HepG2 (cell line): ENCODE data around the gene MYL6. TPM values are rescaled to one million over a fixed set of nuclear protein-coding genes. Genes with fewer than 3 reads are reported as not detected.

ENCODE experiments used
- CENPT ChIP-seq: sonication (generic); formaldehyde crosslinking; IDR thresholded peaks from 2 replicates; pipeline ENCODE4 v1.8.0; 2022; ENCODE audit warnings: low read depth, mild to moderate bottlenecking, moderate library complexity, missing genetic modification reagents
- GFI1 ChIP-seq: sonication (generic); formaldehyde crosslinking; IDR thresholded peaks from 2 replicates; pipeline ENCODE4 v1.5.0; 2020; ENCODE audit warnings: missing genetic modification reagents, mild to moderate bottlenecking, borderline replicate concordance
- KDM5B ChIP-seq: sonication (generic); formaldehyde crosslinking; IDR thresholded peaks from 2 replicates; pipeline ENCODE4 v1.4.0; 2020; ENCODE audit warnings: missing genetic modification reagents, mild to moderate bottlenecking, borderline replicate concordance
- SOX5 ChIP-seq: IDR thresholded peaks from 2 replicates; pipeline ENCODE4 v1.6.1; 2016; ENCODE audit warnings: borderline replicate concordance
- STAG1 ChIP-seq: sonication (generic); formaldehyde crosslinking; IDR thresholded peaks from 2 replicates; pipeline ENCODE4 v1.4.0; 2020; ENCODE audit warnings: missing genetic modification reagents
- ZKSCAN5 ChIP-seq: sonication (generic); formaldehyde crosslinking; IDR thresholded peaks from 2 replicates; pipeline ENCODE4 v1.5.1; 2020; ENCODE audit warnings: mild to moderate bottlenecking, missing genetic modification reagents
- ZNF407 ChIP-seq: sonication (generic); formaldehyde crosslinking; IDR thresholded peaks from one replicate; pipeline ENCODE4 v1.5.1; 2020; ENCODE audit warnings: mild to moderate bottlenecking, missing genetic modification reagents; ENCODE audit errors: not compliant biosample characterization
- ZNF609 ChIP-seq: sonication (generic); formaldehyde crosslinking; IDR thresholded peaks from 2 replicates; pipeline ENCODE4 v1.4.0; 2020; ENCODE audit warnings: mild to moderate bottlenecking, missing genetic modification reagents, borderline replicate concordance
- ZUFSP ChIP-seq: sonication (generic); formaldehyde crosslinking; IDR thresholded peaks from 2 replicates; pipeline ENCODE4 v1.9.0; 2021; ENCODE audit warnings: missing genetic modification reagents, mild to moderate bottlenecking, borderline replicate concordance
- polyA plus RNA-seq, 8 experiments: library from polyadenylated mRNA; depleted of rRNA in 3 of 8; stranded (reverse) in 7 of 8; unstranded in 1 of 8; fragments of >200 nt; fragmentation: Illumina TruSeq in 4 of 8; extraction: Trizol in 4 of 8; gene quantifications; 2 replicates each; pipeline versions ENCODE4 v1.2.1 to v1.2.3, GENCODE V29; 2011 to 2016; ENCODE audit warnings: low read depth in 4 of 8, missing spikeins in 1 of 8, mixed read lengths in 1 of 8; ENCODE audit not compliant: insufficient read depth in 1 of 8
- total RNA-seq, 5 experiments: library from RNA; depleted of rRNA; stranded (reverse); fragments of >200 nt; fragmentation: Illumina TruSeq; extraction: Trizol; gene quantifications; 2 replicates each; pipeline ENCODE4 v1.2.3, GENCODE V29; 2016; ENCODE audit warnings: low read depth in 1 of 5

MYL6 gene
- total and polyA plus RNA-seq, 2 of the 13 experiments (the other 11 are each of a cell fraction or from before 2014, with no cell fraction given): 1,127 to 1,192 TPM

- no peak for TF ChIP-seq ZUFSP (CRISPR knock-in tag)
- TF ChIP-seq SOX5 (CRISPR knock-in tag): peak; percentile 22; the same call in 1 of the 2 replicates
- TF ChIP-seq CENPT: no peak
- no peak for TF ChIP-seq ZKSCAN5 (CRISPR knock-in tag)
- TF ChIP-seq ZNF407 (CRISPR knock-in tag): no peak
- TF ChIP-seq ZNF609 (CRISPR knock-in tag): no peak
- TF ChIP-seq GFI1 (CRISPR knock-in tag): no peak
- TF ChIP-seq STAG1 (CRISPR knock-in tag): peak; percentile 85
- TF ChIP-seq KDM5B: no peak
Observed at GRCh38 chr12:56119361-56119796, 38.8 kb upstream of the MYL6 start (continued).
